Ovary (tissue), 3 donors: ENCODE results near the gene B3GNT7.

Experiments
- EP300 ChIP-seq: sonication (generic); formaldehyde crosslinking; IDR thresholded peaks from one replicate; pipeline ENCODE4 v1.6.1; 2017; ENCODE audit warnings: antibody characterized with exemption
- POLR2A ChIP-seq: fragments of 450-650 bp; IDR thresholded peaks from one replicate; pipeline ENCODE4 v1.6.1; 2017; ENCODE audit warnings: antibody characterized with exemption, mild to moderate bottlenecking, moderate library complexity
- TF ChIP-seq, protein P1 (sequence below), 3 donors: fragments of 450-650 bp in 2 of 3; fragments of 200-600 bp in 1 of 3; IDR thresholded peaks; one replicate each; pipeline versions ENCODE4 v1.5.1 to v1.8.0; 2016 to 2022; ENCODE audit warnings: antibody characterized with exemption in 3 of 3, mild to moderate bottlenecking in 1 of 3
- donor health status: DM: no; HTN: no; CAD: no.

- TF ChIP-seq, protein P1, sequence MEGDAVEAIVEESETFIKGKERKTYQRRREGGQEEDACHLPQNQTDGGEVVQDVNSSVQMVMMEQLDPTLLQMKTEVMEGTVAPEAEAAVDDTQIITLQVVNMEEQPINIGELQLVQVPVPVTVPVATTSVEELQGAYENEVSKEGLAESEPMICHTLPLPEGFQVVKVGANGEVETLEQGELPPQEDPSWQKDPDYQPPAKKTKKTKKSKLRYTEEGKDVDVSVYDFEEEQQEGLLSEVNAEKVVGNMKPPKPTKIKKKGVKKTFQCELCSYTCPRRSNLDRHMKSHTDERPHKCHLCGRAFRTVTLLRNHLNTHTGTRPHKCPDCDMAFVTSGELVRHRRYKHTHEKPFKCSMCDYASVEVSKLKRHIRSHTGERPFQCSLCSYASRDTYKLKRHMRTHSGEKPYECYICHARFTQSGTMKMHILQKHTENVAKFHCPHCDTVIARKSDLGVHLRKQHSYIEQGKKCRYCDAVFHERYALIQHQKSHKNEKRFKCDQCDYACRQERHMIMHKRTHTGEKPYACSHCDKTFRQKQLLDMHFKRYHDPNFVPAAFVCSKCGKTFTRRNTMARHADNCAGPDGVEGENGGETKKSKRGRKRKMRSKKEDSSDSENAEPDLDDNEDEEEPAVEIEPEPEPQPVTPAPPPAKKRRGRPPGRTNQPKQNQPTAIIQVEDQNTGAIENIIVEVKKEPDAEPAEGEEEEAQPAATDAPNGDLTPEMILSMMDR (IDR thresholded peaks at IDR 0.05) = no peak
- TF ChIP-seq EP300 (no peak), POLR2A (no peak)
Measured at GRCh38 chr2:231376857-231377256, 18.7 kb upstream of the B3GNT7 start.
